GM18870 (cell line): ENCODE results near the gene MAGI2.
"Not testable (repeated sequence)": the region's sequence is repeated elsewhere in the genome, so short reads cannot be mapped to it uniquely, and the experiment has no call there.

Experiments used
- ATAC-seq: cut with Tn5 transposase; IDR thresholded peaks from one replicate; pipeline ENCODE4 v1.9.1; 2021; ENCODE audit warnings: moderate library complexity; ENCODE audit not compliant: unreplicated experiment

Gene MAGI2

GRCh38 chr7:78023191-78023590, 1430.3 kb downstream of the MAGI2 start:
- no peak for ATAC-seq

GRCh38 chr7:78022165-78022564, 1431.3 kb downstream of the MAGI2 start:
- no peak for ATAC-seq

- ATAC-seq, result no peak
These were observed 1432.6 kb downstream of the MAGI2 start for GRCh38 chr7:78020874-78021249.

GRCh38 chr7:78020136-78020873, 1433.2 kb downstream of the MAGI2 start:
- ATAC-seq, result peak; percentile 56

- peak; percentile 81 for ATAC-seq
These were observed 1433.9 kb downstream of the MAGI2 start for GRCh38 chr7:78019447-78020135.

GRCh38 chr7:78018641-78019446, 1434.6 kb downstream of the MAGI2 start:
- no peak for ATAC-seq

- no peak for ATAC-seq
These were observed 1435.8 kb downstream of the MAGI2 start for GRCh38 chr7:78017591-78018100.

- ATAC-seq, result no peak
These were observed 1437.8 kb downstream of the MAGI2 start for GRCh38 chr7:78015574-78016260.

GRCh38 chr7:78014401-78014800, 1439.1 kb downstream of the MAGI2 start:
- no peak for ATAC-seq

GRCh38 chr7:78013386-78013785, 1440.1 kb downstream of the MAGI2 start:
- ATAC-seq, result no peak

GRCh38 chr7:78011642-78012041, 1441.8 kb downstream of the MAGI2 start:
- ATAC-seq, result no peak

- no peak for ATAC-seq
These were observed 1446.2 kb downstream of the MAGI2 start for GRCh38 chr7:78007231-78007630.

GRCh38 chr7:78006063-78006755, 1447.3 kb downstream of the MAGI2 start:
- ATAC-seq, result no peak

GRCh38 chr7:78002715-78003114, 1450.8 kb downstream of the MAGI2 start:
- no peak for ATAC-seq

- no peak for ATAC-seq
These were observed 1451.4 kb downstream of the MAGI2 start for GRCh38 chr7:78002021-78002420.

GRCh38 chr7:77999168-77999567, 1454.3 kb downstream of the MAGI2 start:
- ATAC-seq, result not testable (repeated sequence)

- no peak for ATAC-seq
These were observed 1457.8 kb downstream of the MAGI2 start for GRCh38 chr7:77995717-77996116.

- no peak for ATAC-seq
These were observed 1459.6 kb downstream of the MAGI2 start for GRCh38 chr7:77993838-77994237.

- no peak for ATAC-seq
These were observed 1461.8 kb downstream of the MAGI2 start for GRCh38 chr7:77991656-77992055.

GRCh38 chr7:77989981-77990566, 1463.4 kb downstream of the MAGI2 start:
- no peak for ATAC-seq
